ENCODE results near the gene OBSCN.

The OBSCN gene, protein sequence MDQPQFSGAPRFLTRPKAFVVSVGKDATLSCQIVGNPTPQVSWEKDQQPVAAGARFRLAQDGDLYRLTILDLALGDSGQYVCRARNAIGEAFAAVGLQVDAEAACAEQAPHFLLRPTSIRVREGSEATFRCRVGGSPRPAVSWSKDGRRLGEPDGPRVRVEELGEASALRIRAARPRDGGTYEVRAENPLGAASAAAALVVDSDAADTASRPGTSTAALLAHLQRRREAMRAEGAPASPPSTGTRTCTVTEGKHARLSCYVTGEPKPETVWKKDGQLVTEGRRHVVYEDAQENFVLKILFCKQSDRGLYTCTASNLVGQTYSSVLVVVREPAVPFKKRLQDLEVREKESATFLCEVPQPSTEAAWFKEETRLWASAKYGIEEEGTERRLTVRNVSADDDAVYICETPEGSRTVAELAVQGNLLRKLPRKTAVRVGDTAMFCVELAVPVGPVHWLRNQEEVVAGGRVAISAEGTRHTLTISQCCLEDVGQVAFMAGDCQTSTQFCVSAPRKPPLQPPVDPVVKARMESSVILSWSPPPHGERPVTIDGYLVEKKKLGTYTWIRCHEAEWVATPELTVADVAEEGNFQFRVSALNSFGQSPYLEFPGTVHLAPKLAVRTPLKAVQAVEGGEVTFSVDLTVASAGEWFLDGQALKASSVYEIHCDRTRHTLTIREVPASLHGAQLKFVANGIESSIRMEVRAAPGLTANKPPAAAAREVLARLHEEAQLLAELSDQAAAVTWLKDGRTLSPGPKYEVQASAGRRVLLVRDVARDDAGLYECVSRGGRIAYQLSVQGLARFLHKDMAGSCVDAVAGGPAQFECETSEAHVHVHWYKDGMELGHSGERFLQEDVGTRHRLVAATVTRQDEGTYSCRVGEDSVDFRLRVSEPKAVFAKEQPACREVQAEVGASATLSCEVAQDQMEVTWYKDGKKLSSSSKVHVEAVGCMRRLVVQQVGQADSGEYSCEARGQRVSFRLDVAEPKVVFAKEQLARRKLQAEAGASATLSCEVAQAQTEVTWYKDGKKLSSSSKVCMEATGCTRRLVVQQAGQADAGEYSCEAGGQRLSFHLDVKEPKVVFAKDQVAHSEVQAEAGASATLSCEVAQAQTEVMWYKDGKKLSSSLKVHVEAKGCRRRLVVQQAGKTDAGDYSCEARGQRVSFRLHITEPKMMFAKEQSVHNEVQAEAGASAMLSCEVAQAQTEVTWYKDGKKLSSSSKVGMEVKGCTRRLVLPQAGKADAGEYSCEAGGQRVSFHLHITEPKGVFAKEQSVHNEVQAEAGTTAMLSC (N-terminal part only)

DNA sequence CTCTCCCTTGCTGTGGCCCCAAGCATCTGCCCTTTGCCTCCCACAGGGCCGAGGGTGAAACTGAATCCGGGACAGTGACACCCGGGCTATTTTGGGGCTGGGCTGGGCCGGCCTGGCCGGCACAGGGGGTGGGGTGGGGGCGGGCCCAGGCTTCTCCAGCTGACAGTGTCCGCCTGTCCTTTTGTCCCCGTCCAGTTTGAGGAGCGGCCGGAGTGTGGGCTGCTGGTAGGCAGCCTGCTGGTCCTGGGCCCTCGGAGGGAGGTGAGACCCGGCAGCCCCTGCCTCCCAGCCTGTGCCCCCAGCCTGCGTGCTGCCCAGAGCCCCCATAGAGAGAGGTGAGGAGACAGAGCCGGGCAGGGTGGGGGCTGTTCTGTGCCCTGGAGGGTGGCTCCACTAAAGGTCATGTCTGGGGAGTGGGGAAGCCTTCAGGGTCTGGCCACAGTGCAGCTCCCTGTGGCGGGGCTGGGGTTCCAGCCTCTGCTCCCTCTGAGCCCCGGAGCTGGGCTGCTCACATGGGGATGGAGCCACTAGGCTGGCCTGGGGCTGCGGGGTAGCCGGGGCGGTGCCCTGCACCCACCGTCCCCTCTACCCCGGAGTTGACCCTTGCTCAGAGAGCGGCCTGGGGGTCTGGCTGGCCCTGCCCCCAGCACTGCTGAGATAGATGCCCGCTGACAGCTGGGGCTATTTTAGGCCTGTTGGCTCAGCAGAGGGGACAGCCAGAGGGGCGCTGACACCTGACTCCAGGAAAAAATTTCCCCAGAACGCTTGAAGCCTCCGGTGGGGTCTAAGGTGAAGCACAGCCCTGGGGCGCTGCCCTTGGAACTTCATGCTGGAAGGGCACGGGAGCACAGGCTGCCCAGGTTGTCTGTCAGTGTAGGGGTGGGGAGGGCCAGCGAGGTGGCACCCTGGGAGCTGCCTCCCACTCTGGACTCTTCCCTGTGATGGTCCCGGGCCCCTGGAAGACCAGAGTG, at the start of gene OBSCN:
Gene OBSCN, plus strand, starts transcription at position 194 of the 971 bp plus-strand sequence. CDS start 3,740 bp downstream, outside the sequence.
- no peak for DNase-seq

DNA sequence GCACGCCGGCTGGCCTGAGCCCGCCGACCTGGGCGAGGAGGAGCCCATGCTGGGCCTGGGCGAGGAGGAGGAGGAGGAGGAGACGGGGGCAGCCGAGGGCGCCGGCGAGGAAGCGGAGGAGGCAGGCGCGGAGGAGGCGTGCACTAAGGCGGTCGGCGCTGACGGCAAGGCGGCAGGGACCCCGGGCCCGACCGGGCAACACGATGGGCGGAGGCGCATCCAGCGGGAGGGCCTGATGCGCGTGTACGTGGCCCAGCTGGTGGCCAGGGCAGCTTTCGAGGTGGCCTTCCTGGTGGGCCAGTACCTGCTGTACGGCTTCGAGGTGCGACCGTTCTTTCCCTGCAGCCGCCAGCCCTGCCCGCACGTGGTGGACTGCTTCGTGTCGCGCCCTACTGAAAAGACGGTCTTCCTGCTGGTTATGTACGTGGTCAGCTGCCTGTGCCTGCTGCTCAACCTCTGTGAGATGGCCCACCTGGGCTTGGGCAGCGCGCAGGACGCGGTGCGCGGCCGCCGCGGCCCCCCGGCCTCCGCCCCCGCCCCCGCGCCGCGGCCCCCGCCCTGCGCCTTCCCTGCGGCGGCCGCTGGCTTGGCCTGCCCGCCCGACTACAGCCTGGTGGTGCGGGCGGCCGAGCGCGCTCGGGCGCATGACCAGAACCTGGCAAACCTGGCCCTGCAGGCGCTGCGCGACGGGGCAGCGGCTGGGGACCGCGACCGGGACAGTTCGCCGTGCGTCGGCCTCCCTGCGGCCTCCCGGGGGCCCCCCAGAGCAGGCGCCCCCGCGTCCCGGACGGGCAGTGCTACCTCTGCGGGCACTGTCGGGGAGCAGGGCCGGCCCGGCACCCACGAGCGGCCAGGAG, 49.5 kb upstream of the OBSCN start:
- DNase-seq: no peak

DNA sequence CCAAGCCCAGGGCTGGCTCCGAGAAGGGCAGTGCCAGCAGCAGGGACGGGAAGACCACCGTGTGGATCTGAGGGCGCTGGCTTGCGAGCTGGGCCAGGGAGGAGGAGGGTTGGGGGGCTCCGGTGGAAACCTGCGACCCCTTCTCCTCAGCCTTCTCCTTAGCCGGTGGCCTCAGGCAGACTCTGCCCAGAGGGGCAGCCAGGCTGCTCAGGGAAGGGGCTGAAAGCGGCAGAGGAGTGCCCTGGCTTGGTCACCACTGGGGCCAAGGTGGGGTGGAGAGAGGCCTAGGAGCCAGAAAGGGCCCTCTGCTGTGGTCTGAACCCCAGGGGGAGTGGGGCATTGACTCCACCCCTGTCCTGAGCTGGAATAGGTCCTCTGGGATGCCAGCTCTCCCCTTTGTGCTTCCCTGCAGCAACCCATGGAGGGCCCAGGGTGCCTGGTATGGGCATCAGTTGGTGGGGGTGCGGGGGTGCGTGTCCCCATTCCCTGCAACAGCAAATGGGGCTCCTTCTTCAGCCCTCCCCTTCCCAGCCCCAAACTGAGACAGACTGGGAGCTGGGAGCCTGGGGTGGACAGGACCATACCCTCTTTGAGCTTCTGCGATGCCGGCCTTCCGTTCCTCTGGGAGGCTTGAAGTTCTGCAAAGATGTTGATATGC, 48.7 kb upstream of the OBSCN start:
- no peak for DNase-seq

DNA sequence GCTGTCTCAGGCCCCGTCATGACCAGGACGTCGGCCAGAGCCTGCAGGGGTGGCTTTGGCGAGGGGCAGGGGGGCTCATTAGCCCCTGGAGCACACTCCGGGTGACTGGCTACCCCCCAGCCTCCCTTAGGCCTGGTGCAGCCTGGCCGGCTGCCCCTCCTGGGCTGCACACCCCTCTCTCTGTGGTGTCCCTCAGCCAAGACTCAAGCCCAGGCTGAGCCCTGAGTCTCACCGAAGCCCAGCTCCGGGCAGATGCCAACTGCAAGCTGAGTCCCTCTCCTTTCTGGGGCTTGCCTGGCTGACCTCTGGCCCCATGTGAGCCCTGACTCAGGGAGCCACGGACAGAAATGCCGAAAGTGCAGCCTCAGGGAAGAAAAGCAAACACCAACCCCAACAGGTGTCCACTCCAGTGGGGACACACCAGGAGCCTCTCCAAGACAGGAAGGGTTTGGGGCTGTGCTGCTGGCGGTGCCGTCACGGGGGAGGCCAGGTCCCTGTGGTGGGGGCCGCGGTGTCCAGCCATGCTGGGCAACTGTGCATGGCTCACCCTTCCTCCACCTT, 47.6 kb upstream of the OBSCN start:
- no peak for DNase-seq

DNA sequence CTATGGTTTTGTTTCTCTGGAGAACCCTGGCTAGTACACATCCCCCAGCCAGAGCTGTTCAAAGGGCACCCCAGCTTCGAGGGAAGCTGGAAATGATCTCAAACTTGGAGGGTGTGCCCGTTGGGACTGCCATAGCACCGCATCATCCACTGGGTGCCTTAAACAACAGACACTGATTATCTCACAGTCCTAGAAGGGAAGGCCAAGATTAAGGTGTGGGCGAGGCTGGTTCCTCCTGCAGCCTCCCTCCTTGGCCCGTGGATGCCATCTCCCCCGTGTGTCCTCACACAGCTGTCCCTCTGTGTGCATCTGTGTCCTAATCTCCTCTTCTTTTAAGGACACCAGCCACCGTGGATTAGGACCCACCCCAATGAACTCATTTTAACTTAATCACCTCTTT, 46.5 kb upstream of the OBSCN start:
- DNase-seq: no peak

DNA sequence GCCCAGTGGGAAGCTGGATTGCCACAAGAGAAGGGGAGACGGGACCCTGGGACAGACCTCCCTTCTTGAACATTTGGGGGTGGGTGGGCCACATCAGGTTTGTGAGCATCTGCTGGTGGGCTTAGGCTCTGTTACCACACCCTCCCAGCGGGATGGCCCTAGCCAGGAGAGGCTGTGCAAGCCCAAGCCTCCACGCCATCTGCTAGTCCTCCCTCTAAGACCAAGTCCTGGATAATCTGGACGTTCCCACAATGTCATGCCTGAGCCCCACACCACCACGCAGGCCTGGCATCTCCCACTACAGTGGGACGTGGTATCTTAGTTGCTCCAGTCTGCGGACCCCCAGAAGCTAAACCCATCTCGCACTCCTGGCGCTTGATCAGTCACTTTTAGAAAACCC, 46.0 kb upstream of the OBSCN start:
- no peak for DNase-seq

DNA sequence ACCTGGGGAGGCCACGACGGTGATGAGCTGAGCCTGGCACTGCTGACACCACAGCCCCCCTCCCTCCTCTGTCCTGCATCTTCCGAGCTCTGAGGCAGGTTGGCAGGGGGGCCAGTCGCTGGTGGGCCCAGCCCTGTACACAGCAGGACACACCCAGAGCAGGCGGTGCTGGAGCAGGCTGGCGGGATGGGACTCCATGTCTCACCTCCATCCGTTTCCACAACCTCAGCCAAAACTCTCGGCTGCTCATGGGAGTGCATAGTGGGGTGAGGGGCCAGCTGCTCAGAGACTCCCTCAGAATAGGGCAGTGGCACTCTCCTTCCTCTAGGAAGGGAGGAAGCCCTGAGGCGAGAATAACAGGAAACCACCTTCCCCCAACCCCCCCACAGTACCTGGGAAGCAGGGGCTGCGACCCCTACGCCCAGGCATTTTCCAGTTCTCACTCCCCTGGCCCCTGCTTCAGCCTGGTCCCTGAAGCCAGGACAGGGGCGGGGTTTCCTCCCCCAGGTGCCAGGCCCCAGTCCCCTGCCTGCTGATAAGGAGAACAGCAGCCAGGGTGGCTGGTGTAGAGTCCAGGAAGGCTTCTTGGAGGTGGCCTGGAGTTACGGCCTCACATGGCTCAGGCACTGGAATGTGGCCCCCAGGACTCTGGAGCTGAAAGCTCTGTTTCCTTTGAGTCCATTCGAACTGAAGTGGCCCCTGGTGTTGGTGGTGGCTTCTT, 45.4 kb upstream of the OBSCN start:
- no peak for DNase-seq

DNA sequence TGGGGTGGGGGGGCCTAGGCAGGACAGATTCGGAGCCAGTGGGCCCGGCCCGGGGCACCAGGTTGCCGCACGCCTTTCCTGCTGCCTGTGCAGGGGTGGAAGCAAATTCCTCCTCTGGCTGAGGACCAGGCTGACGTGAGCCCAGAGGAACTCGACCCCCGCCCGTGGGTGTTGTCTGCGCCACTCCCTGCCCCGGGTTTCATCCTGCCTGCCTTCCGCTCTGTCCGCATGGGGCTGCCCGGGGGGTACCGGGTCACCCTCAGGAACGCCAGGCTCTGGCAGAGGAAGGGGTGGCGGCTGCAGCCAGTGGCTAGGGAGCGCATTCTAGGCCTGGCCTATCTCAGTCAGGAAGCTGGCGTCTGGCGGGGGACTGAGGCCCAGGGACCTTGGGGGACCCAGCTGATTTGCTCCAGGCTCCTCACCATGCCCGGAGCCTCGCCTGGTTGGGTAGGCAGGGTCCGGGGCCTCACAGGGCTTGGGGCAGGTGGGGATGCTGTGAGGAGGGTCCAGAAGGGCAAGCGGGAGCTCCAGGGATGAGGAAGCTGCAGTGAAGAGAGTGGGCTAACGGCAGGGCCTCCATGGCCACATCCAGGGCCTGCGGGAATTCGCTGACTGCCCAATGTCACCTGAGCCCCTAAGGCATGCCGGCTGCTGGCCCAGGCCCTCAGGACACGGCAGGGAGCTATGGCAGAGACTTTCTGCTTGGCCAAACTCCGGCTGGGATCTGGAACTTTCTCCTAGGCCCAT, 44.7 kb upstream of the OBSCN start:
- DNase-seq: no peak

DNA sequence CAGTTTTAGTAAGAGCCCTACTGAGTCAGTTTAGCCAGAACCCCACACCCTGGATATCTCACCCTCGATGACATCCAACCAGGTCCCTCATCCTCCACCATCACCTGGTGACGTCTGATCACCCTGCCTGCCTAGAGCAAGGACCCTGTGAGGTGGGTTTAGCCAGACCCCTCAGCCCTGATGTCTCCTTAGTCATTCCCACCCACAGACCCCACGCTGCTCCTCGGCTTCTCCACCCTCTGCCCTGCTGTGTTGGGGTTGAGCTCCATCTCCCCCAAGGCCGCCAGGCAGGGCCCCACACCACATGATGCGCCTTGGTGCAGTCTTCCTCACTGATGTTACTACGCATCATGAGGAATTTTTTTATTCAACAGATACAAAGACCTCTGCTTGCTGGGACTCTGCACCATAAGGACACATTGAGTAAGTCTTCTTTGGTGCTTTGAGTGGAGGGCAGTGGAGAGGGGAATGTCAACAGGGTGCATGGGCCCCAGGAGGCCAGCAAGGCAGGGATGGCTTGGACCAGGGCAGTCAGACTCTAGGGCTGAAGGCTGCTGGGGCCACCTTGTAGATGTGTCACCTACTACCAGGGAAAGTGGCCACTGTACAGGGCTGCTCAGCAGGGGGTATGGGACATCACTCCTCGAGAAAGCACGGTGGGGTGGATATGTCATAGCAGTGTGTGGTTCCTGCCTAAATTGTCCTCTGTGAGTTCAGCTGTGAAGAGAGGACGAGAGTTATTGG, 43.9 kb upstream of the OBSCN start:
- no peak for DNase-seq

DNA sequence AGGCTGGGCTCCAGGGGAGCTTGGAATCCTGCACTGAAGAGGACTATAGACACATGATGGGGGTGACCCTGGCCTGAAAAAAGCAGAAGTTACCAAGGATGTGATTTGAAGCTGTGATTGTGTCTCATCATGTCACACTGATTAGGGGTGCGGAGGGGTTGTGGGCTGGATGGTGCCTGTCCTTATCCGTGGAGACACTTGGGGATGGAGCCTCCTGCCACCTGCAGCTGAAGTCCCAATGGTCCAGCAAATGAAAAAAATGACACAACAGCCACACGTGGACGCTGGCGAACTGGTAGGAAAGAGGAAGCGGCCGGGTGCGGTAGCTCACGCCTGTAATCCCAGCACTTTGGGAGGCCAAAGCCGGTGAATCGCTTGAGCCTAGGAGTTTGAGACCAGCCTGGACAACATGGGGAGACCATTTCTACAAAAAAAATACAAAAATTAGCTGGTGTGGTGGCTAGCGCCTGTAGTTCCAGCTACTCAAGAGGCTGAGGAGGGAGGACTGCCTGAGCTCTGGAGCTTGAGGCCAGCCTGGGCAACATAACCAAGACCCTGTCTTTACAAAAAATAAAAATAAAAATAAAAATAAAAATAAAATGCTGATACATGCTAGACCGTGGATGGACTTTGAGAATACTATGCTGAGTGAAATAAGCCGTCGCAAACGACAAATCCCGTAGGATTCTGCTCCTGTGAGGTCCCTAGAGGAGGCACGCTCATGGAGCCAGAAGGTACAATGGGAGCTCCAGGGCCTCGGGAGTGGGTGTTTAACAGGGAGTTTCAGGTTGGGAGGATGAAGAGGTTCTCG, 43.1 kb upstream of the OBSCN start:
- DNase-seq: no peak

DNA sequence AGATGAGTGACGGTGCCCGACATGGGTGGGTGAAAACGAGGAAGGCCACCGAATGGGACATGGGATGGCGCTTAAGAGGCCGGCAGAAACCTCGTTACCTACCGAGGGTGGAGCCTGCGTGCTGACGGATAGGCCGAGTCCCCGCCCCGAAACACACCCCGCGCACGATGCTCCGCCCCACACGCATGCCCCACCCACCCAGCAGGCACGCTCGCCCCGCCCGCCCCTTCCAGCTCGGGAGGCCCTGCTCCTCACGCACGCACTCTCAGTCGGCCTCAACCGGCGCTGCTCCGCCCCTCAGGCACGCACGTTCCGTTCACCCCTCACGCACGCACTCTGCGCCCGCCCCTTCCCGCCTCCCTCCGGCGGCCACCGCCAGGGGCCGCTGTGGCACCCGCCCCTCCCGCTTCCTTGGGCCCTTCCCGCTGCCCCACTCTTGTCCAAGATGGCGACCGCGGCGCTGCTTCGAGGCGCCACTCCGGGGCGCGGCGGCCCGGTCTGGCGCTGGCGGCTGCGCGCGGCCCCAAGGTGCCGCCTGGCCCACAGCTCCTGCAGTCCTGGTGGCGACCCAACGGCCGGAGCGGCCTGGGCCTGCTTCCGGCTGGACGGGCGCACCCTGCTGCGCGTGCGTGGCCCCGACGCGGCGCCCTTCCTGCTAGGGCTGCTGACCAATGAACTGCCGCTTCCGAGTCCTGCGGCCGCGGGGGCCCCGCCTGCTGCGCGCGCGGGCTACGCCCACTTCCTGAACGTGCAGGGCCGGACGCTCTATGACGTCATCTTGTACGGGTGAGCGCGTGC, 42.3 kb upstream of the OBSCN start, which contains the start of gene IBA57:
Gene IBA57, plus strand, starts transcription at position 433 of the 798 bp plus-strand sequence. Its CDS starts 13 bp downstream, at position 446.
- DNase-seq: peak; percentile 81

DNA sequence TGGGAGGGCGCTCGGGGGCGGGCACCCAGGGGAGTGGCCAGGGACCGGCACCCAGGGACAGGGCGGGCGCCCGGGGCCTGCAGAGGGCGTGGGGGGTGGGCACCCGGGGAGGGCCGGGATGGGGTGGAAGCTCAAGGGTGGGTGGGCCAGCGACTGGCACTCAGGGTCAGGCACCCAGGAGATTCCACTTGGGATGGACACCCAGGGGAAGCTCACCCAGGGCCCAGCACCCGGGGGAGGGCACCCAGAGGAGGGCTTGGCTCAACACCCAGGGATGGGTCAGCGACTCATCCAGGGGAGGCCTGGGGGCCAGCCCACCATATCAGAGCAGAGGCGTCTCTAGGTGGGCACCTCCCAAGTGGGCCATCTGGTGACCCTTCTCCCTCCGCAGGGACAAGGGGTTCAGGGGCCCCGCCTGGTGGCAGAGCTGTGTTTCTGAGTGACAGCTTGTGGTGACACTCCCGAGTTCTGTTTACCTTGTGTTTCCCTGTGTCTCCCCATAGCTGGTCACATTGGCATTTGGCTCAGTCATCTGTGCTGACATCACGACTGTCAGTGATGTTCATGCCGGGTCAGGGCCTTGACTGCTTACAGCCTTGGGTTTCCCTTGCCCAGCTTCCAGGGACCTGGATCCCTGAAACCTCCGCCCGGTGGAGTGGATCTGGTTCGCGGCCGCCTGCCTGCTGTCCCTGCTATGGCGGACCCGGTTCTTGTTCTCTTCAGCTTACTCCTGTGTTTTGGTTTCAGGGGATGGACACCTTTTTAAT, 41.5 kb upstream of the OBSCN start:
- peak; percentile 11 for DNase-seq

DNA sequence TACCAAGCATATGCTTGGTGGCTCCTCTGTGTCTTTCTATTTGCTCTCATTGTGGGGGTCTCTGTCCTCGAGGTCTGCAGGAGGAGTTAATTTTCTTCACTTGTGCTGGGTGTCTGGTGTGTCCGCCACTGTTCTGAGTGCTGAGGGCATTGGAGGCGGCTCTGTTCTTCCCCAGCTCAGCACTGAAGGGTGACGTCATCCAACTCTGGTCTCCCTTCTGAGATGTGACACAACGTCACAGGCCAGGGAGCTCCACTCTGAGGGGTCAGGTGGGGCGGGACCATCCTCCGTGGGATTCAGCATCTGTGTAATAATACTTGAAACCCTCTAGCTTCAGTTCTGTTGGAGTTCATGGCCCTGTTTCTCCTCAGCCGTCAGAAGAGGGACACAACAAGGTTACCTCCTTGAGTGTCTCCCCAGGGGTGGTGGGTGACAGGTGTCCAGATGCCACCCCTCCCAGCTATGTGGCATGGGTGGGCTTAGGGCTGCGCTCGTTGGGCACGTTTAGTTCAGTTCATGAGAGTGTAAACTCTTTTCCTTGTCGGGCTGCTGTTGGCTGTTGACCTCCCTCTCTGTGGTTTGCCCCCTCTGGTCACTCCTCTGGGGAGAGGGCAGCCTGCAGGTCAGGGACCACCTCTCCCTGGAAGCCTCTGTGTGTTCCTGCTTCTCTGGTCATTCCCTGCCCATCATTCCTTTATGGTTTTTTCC, 39.1 kb upstream of the OBSCN start:
- no peak for DNase-seq

DNA sequence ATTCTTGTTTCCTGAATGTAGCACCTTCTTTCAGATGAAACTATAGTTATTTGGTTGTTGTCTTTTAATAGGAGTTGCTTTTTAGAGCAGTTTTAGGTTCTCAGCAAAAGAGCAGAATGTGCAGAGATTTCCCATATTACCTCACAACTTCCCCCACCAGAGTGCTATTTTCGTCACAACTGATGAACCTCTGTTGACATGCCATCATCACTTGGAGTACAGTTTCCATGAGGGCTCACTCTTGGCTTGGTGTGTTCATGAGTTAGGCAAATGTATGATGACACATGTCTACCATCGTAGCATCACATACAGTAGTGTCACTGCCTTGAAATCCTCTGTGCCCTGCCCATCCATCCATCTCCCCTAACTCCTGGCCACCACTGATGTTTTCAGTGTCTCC, 38.5 kb upstream of the OBSCN start:
- DNase-seq: no peak
